SU-DHL-6 (cell line): ENCODE measurements around the gene ZFYVE16.

Experiments
- EZH2phosphoT487 ChIP-seq: fragments of 200-600 bp; sonication (generic), shearing (Covaris generic); conservative IDR thresholded peaks from 2 replicates; pipeline ENCODE4 v1.6.1; 2018; ENCODE audit warnings: mild to moderate bottlenecking, antibody characterized with exemption, low read length, moderate library complexity, mixed read lengths
- TF ChIP-seq, protein P1 (sequence below): fragments of 200-600 bp; sonication (generic); IDR thresholded peaks from one replicate; pipeline ENCODE4 v1.5.1; 2017; ENCODE audit warnings: antibody characterized with exemption, mild to moderate bottlenecking, low read length, moderate library complexity; ENCODE audit not compliant: insufficient read depth, poor library complexity, severe bottlenecking

DNA sequence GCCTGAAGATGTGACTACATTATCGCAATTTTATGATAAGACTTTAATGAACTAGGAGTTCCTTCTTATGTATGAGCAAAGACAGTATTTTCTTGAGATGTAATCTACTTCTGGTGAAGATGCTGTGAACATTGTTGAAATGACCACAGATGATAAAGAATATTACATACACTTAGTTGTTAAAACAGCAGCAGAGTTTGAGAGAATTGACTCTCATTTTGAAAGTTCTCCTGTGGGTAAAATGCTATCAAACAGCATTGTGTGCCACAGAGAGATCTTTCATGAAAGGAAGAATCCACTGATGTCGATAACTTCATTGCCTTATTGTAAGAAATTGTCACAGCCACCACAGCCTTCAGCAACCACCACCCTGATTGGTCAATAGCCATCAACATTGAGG, 88.0 kb downstream of the ZFYVE16 start:
- TF ChIP-seq, protein P1, sequence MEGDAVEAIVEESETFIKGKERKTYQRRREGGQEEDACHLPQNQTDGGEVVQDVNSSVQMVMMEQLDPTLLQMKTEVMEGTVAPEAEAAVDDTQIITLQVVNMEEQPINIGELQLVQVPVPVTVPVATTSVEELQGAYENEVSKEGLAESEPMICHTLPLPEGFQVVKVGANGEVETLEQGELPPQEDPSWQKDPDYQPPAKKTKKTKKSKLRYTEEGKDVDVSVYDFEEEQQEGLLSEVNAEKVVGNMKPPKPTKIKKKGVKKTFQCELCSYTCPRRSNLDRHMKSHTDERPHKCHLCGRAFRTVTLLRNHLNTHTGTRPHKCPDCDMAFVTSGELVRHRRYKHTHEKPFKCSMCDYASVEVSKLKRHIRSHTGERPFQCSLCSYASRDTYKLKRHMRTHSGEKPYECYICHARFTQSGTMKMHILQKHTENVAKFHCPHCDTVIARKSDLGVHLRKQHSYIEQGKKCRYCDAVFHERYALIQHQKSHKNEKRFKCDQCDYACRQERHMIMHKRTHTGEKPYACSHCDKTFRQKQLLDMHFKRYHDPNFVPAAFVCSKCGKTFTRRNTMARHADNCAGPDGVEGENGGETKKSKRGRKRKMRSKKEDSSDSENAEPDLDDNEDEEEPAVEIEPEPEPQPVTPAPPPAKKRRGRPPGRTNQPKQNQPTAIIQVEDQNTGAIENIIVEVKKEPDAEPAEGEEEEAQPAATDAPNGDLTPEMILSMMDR = no peak
- TF ChIP-seq EZH2phosphoT487 = no peak
